ENCODE measurements around the gene ELFN1. TPM values are rescaled to one million over a fixed set of nuclear protein-coding genes. Genes with fewer than 3 reads are reported as not detected.
A peak's percentile ranks its signal among the peaks of the same experiment; 100 is the strongest.

The ELFN1 gene
- polyA plus RNA-seq, 1 of the 3 experiments (the other 2 are of a cell fraction): 0.05 TPM

DNA sequence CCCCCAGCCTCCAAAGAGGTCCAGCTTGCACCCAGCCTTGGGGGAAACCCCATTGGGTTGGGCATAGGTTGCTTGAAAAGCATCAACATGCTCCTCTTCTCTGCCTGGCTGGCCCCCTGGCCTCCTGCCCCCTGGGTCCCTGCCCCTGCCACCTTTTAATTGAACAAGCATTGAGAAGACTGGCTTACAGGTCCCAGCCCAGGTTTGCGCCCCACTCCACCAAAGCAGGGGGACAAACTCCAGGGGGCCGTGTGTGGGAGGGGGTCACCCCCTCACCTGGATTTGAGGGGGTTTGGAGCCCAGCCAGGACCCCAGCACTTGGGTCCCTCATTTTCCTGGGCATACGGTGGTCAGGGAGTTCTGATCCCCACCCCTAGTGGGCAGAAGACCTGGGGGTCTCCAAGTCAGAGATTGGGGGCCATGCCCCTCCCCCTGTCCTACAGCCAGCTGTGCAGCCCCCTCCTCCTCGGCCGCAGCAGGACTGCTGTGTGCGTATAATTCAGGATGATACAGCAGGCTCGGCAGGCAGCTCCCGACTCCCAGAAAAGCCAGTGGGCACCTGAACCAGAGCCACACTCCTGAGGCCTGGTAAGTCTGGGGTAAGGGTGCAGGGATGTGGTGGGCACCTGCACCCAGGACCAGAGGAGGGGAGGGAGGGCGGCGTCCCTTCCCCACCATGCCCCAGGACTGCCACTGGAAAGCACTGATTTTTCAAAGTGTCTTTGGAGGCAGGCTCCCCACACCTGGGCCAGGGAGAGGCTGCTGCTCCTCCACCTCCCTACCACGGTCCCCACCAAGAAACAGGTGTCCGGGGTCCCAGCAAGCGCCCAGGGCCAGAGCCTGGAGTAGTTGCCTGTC is 1.7 kb downstream of the ELFN1 start:
- Histone ChIP-seq H3K4me3 (ENCODE audit: low read depth in 2 of 2, low read length in 1 of 2) (peak overlapping the region in 1 of 2 experiments; percentile 61; a peak in 1 of 4 replicates), H3K27ac (ENCODE audit: low read depth in 2 of 2, low read length in 1 of 2) (no peak overlapping the region; a peak in 1 of 4 replicates), H2AFZ (ENCODE audit: low read depth) (no peak overlapping the region), H3K9ac (no peak overlapping the region), H3F3A (replicated peaks; ENCODE audit: insufficient read depth) (peaks cover 11% of the 10 kb centered on the region), H3K4me2 (no peak overlapping the region), H3K4me1 (ENCODE audit: control insufficient read depth in 1 of 2, insufficient read depth in 2 of 2, low read depth in 1 of 2, low read length in 1 of 2) (peaks cover 0 to 80% of the 10 kb centered on the region in 2 experiments; a peak in 1 of 4 replicates), H4K20me1 (ENCODE audit: insufficient read depth) (peaks cover 19% of the 10 kb centered on the region; the same call in 1 of the 2 replicates), H3K36me3 (replicated peaks in 1 of 2; ENCODE audit: control insufficient read depth in 1 of 2, insufficient read depth in 2 of 2, low read length in 1 of 2) (no peaks in the 10 kb centered on the region), H3K9me2 (no peaks in the 10 kb centered on the region), H3K27me3 (ENCODE audit: insufficient read depth) (peaks cover 55% of the 10 kb centered on the region), H3K9me3 (no peaks in the 10 kb centered on the region), H3K79me2 (ENCODE audit: insufficient read depth) (no peaks in the 10 kb centered on the region)
- 72% methylated on average over 10 of the region's 13 CpGs for WGBS (ENCODE audit: low lambda C conversion rate)
- ChIA-PET POLR2A (interaction anchor here (0.6 kb wide), 2 partner anchors 220 to 538 kb away, joined by 3 read pairs; no protein-coding TSS in a partner anchor), CTCF (interaction anchor here (1.0 to 1.5 kb wide), 5 partner anchors 31 to 538 kb away, joined by 3 to 4 read pairs (median 3); no protein-coding TSS in a partner anchor)
- DNase-seq: peak; percentile 53
- no peak for TF ChIP-seq GABPA (IDR thresholded peaks at IDR 0.05; ENCODE audit: low read depth)
- no peak for TF ChIP-seq FOXM1 (IDR thresholded peaks at IDR 0.05; ENCODE audit: low read depth)
- TF ChIP-seq, protein P1, sequence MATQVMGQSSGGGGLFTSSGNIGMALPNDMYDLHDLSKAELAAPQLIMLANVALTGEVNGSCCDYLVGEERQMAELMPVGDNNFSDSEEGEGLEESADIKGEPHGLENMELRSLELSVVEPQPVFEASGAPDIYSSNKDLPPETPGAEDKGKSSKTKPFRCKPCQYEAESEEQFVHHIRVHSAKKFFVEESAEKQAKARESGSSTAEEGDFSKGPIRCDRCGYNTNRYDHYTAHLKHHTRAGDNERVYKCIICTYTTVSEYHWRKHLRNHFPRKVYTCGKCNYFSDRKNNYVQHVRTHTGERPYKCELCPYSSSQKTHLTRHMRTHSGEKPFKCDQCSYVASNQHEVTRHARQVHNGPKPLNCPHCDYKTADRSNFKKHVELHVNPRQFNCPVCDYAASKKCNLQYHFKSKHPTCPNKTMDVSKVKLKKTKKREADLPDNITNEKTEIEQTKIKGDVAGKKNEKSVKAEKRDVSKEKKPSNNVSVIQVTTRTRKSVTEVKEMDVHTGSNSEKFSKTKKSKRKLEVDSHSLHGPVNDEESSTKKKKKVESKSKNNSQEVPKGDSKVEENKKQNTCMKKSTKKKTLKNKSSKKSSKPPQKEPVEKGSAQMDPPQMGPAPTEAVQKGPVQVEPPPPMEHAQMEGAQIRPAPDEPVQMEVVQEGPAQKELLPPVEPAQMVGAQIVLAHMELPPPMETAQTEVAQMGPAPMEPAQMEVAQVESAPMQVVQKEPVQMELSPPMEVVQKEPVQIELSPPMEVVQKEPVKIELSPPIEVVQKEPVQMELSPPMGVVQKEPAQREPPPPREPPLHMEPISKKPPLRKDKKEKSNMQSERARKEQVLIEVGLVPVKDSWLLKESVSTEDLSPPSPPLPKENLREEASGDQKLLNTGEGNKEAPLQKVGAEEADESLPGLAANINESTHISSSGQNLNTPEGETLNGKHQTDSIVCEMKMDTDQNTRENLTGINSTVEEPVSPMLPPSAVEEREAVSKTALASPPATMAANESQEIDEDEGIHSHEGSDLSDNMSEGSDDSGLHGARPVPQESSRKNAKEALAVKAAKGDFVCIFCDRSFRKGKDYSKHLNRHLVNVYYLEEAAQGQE (IDR thresholded peaks at IDR 0.05; ENCODE audit: low read depth, low read length): no peak
- no peak for TF ChIP-seq TAF1 (IDR thresholded peaks at IDR 0.05; ENCODE audit: borderline replicate concordance, low read depth, low read length)
- TF ChIP-seq, protein P2, sequence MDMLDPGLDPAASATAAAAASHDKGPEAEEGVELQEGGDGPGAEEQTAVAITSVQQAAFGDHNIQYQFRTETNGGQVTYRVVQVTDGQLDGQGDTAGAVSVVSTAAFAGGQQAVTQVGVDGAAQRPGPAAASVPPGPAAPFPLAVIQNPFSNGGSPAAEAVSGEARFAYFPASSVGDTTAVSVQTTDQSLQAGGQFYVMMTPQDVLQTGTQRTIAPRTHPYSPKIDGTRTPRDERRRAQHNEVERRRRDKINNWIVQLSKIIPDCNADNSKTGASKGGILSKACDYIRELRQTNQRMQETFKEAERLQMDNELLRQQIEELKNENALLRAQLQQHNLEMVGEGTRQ (IDR thresholded peaks at IDR 0.05; ENCODE audit: borderline replicate concordance, low read depth, low read length): no peak
- no peak for TF ChIP-seq TCF12 (IDR thresholded peaks at IDR 0.05)
- TF ChIP-seq RXRA (IDR thresholded peaks at IDR 0.05; ENCODE audit: borderline replicate concordance, low read depth): no peak
- TF ChIP-seq EP300 (IDR thresholded peaks at IDR 0.05; ENCODE audit: borderline replicate concordance in 1 of 2, low read depth in 1 of 2, low read length in 1 of 2): no peak
- TF ChIP-seq RAD21 (IDR thresholded peaks at IDR 0.05; ENCODE audit: low read length): no peak
- TF ChIP-seq MEF2A (IDR thresholded peaks at IDR 0.05; ENCODE audit: borderline replicate concordance, low read depth): no peak
- TF ChIP-seq, protein P3, sequence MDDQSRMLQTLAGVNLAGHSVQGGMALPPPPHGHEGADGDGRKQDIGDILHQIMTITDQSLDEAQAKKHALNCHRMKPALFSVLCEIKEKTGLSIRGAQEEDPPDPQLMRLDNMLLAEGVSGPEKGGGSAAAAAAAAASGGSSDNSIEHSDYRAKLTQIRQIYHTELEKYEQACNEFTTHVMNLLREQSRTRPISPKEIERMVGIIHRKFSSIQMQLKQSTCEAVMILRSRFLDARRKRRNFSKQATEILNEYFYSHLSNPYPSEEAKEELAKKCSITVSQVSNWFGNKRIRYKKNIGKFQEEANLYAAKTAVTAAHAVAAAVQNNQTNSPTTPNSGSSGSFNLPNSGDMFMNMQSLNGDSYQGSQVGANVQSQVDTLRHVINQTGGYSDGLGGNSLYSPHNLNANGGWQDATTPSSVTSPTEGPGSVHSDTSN (IDR thresholded peaks at IDR 0.05): no peak
- TF ChIP-seq JUND (IDR thresholded peaks at IDR 0.05): no peak
- TF ChIP-seq, protein P4, sequence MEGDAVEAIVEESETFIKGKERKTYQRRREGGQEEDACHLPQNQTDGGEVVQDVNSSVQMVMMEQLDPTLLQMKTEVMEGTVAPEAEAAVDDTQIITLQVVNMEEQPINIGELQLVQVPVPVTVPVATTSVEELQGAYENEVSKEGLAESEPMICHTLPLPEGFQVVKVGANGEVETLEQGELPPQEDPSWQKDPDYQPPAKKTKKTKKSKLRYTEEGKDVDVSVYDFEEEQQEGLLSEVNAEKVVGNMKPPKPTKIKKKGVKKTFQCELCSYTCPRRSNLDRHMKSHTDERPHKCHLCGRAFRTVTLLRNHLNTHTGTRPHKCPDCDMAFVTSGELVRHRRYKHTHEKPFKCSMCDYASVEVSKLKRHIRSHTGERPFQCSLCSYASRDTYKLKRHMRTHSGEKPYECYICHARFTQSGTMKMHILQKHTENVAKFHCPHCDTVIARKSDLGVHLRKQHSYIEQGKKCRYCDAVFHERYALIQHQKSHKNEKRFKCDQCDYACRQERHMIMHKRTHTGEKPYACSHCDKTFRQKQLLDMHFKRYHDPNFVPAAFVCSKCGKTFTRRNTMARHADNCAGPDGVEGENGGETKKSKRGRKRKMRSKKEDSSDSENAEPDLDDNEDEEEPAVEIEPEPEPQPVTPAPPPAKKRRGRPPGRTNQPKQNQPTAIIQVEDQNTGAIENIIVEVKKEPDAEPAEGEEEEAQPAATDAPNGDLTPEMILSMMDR (IDR thresholded peaks at IDR 0.05): no peak
- no peak for TF ChIP-seq SMC3 (IDR thresholded peaks at IDR 0.05; ENCODE audit: low read depth, low read length)
- TF ChIP-seq, protein P5, sequence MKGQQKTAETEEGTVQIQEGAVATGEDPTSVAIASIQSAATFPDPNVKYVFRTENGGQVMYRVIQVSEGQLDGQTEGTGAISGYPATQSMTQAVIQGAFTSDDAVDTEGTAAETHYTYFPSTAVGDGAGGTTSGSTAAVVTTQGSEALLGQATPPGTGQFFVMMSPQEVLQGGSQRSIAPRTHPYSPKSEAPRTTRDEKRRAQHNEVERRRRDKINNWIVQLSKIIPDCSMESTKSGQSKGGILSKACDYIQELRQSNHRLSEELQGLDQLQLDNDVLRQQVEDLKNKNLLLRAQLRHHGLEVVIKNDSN (IDR thresholded peaks at IDR 0.05; ENCODE audit: borderline replicate concordance, low read depth): no peak
- TF ChIP-seq FOXJ3 (CRISPR knock-in tag; IDR thresholded peaks at IDR 0.05): no peak
- no peak for TF ChIP-seq TEAD4 (IDR thresholded peaks at IDR 0.05; ENCODE audit: borderline replicate concordance, insufficient read depth)
- TF ChIP-seq FOSL2 (IDR thresholded peaks at IDR 0.05; ENCODE audit: borderline replicate concordance, low read depth): no peak
- TF ChIP-seq EZH2phosphoT487 (IDR thresholded peaks at IDR 0.05; ENCODE audit: borderline replicate concordance, low read depth): no peak
